GM12891 (cell line): Measurements from ENCODE around the gene PSEN2.

Experiments used
- POLR2A ChIP-seq: IDR thresholded peaks from 2 replicates; pipeline ENCODE4 v1.6.1; 2011; ENCODE audit warnings: low read depth, low read length, control low read depth
- POLR2AphosphoS5 ChIP-seq: IDR thresholded peaks from 2 replicates; pipeline ENCODE4 v1.6.1; 2011; ENCODE audit warnings: low read depth, low read length, control low read depth
- POU2F2 ChIP-seq: IDR thresholded peaks from 2 replicates; pipeline ENCODE4 v1.6.1; 2011; ENCODE audit warnings: low read depth, mild to moderate bottlenecking, control low read depth, low read length, moderate library complexity
- SPI1 ChIP-seq: IDR thresholded peaks from 2 replicates; pipeline ENCODE4 v1.6.1; 2011; ENCODE audit warnings: low read depth, low read length, control low read depth
- TAF1 ChIP-seq: IDR thresholded peaks from 2 replicates; pipeline ENCODE4 v1.6.1; 2011; ENCODE audit warnings: low read depth, low read length, control low read depth

- no peak for TF ChIP-seq TAF1
- no peak for TF ChIP-seq POLR2A
- TF ChIP-seq POLR2AphosphoS5 = no peak
- TF ChIP-seq SPI1 = no peak
- TF ChIP-seq POU2F2 = no peak
Measured at GRCh38 chr1:226898246-226898645, 27.8 kb downstream of the PSEN2 start.
